NCI-H2029 treated with DMSO at 0.1 percent for 48 hours (cell line): ENCODE measurements around the gene PTPRM.

ENCODE experiments used
- DNase-seq: peaks from one replicate; lab custom pipeline; 2025; lab: John Stamatoyannopoulos, UW

Gene PTPRM

GRCh38 chr18:7600036-7600435, 32.9 kb downstream of the PTPRM start:
- no peak for DNase-seq

GRCh38 chr18:7600528-7601245, 33.6 kb downstream of the PTPRM start:
- no peak for DNase-seq

GRCh38 chr18:7601246-7601615, 34.1 kb downstream of the PTPRM start:
- DNase-seq: no peak

- DNase-seq: no peak
Measured at GRCh38 chr18:7601936-7602335, 34.8 kb downstream of the PTPRM start.

GRCh38 chr18:7603259-7604000, 36.3 kb downstream of the PTPRM start:
- DNase-seq: no peak

GRCh38 chr18:7604361-7604760, 37.2 kb downstream of the PTPRM start:
- DNase-seq: no peak

- DNase-seq: no peak
Measured at GRCh38 chr18:7605705-7606104, 38.6 kb downstream of the PTPRM start.

- DNase-seq: no peak
Measured at GRCh38 chr18:7607540-7608173, 40.5 kb downstream of the PTPRM start.

GRCh38 chr18:7608174-7608550, 41.0 kb downstream of the PTPRM start:
- DNase-seq: no peak

GRCh38 chr18:7608781-7609201, 41.7 kb downstream of the PTPRM start:
- DNase-seq: no peak

- no peak for DNase-seq
Measured at GRCh38 chr18:7609617-7610016, 42.5 kb downstream of the PTPRM start.

- DNase-seq: no peak
Measured at GRCh38 chr18:7614042-7614441, 46.9 kb downstream of the PTPRM start.

GRCh38 chr18:7615840-7616239, 48.7 kb downstream of the PTPRM start:
- no peak for DNase-seq

GRCh38 chr18:7616661-7617060, 49.5 kb downstream of the PTPRM start:
- no peak for DNase-seq

GRCh38 chr18:7617738-7618422, 50.8 kb downstream of the PTPRM start:
- DNase-seq: no peak

GRCh38 chr18:7618891-7619442, 51.9 kb downstream of the PTPRM start:
- no peak for DNase-seq

- DNase-seq: no peak
Measured at GRCh38 chr18:7619676-7620075, 52.6 kb downstream of the PTPRM start.

- DNase-seq: no peak
Measured at GRCh38 chr18:7622721-7623120, 55.6 kb downstream of the PTPRM start.

GRCh38 chr18:7623681-7624080, 56.6 kb downstream of the PTPRM start:
- DNase-seq: no peak

- DNase-seq: no peak
Measured at GRCh38 chr18:7624697-7625096, 57.6 kb downstream of the PTPRM start.

- DNase-seq: no peak
Measured at GRCh38 chr18:7626175-7626921, 59.2 kb downstream of the PTPRM start.
